Right ventricle myocardium inferior (tissue), 1 donor: ENCODE data around the gene NCKIPSD. TPM values are rescaled to one million over a fixed set of nuclear protein-coding genes. Genes with fewer than 3 reads are reported as not detected.
A peak's percentile ranks its signal among the peaks of the same experiment; 100 is the strongest.

ENCODE experiments used
- ATAC-seq: fragments of 200-7000 bp; cut with Tn5 transposase; one replicate; pipeline ENCODE4 v1.9.1; 2020; ENCODE audit warnings: mild to moderate bottlenecking, moderate library complexity
- DNase-seq: peaks from one replicate; pipeline ENCODE4 v3.0.0; 2021; ENCODE audit errors: missing footprints
- intact Hi-C: fragments of 100-400 bp; cut with DNase I; formaldehyde crosslinking; loops from one replicate; pipeline ENCODE4 v1.11.0; 2022
- total RNA-seq: library from RNA; stranded (reverse); fragmentation: NEBNext Ultra II Directional; extraction: Animal tissue kit (Norgen Biotek cat#: 25700); gene quantifications from one replicate; pipeline ENCODE4 v1.2.1, GENCODE V29; 2021
- donor health status: DM: no; HTN: yes; CAD: no; lungs with severe emphysema.

Gene NCKIPSD
- total RNA-seq, 1 donor from 2014 or later: 15.4 TPM

GRCh38 chr3:48656841-48657281 lies 28.9 kb downstream of the NCKIPSD start:
- intact Hi-C loops: loop anchor here (1.0 kb wide), 1 partner anchor 22 kb away; the partner anchor contains the start of gene SLC26A6
- ATAC-seq (no peak), DNase-seq (no peak)

GRCh38 chr3:48656061-48656840 lies 29.5 kb downstream of the NCKIPSD start:
- ATAC-seq (peak; percentile 94), DNase-seq (peak; percentile 91)
- intact Hi-C loops: loop anchor here (1.0 kb wide), 1 partner anchor 21 kb away; the partner anchor contains the start of gene SLC26A6

DNA sequence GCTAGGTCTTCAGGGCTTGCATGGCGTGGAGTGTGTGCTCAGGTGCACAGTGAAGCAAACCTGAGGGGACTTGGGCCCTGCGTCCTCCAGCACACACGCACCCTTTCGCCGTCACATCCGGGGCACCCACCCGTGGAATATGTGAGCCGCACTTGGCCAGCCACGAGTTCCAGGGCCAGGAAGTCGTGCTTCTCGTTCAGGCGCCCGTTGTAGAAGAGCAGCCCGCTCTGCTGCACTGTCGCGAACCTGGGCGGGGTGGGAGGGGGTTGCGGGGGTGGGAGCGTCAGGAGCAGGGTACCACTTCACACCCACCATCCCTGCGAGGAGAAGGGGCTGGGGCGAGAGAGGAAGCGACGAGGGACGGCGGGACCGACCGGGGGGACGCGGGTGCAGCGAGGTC lies 30.1 kb downstream of the NCKIPSD start:
- ATAC-seq: no peak
- DNase-seq: no peak
- intact Hi-C loops: loop anchor here (1.0 kb wide), 1 partner anchor 20 kb away; the partner anchor contains the start of gene SLC26A6

- intact Hi-C loops: no loop called here
- ATAC-seq: no peak
- no peak for DNase-seq
These were observed 30.7 kb downstream of the NCKIPSD start for GRCh38 chr3:48655063-48655462.

GRCh38 chr3:48652923-48653715 lies 32.6 kb downstream of the NCKIPSD start:
- ATAC-seq: no peak
- intact Hi-C loops: no loop called here
- no peak for DNase-seq

- intact Hi-C loops: no loop called here
- no peak for DNase-seq
- no peak for ATAC-seq
These were observed 33.9 kb downstream of the NCKIPSD start for GRCh38 chr3:48651771-48652170.

GRCh38 chr3:48650723-48651122 lies 35.0 kb downstream of the NCKIPSD start:
- intact Hi-C loops: no loop called here
- ATAC-seq (no peak), DNase-seq (no peak)

DNA sequence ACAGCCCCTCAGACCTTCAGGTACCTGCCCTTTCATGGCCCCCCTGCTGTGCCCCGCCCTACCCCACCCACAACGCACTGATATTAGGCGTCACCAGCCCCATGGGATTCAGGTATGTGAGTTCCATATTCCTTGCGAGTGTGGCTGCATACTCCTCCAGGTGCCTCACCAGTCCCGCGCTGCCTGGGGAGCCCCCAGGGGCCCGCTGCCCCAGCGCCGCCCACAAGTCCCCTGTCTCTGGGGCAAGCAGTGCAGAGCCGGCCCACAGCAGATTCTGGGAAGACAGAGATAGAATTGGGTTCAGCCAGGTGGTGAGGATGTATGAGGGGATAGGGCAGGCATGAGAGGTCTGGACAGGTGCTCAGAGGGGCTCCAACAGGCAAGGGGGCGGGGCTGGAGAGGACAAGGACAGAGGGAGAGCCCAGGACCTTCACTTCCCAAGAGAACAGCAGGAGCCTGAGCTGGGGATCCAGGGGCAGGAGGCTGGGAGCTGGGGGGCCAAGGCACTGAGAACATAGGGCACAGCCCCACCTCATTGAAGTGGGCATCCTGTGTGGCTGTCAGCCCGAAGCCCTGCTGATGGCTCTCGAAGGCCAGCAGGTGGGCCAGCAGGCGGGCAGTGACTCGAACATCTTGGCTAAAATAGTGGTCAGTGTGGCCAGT lies 37.4 kb downstream of the NCKIPSD start:
- ATAC-seq (no peak), DNase-seq (no peak)
- intact Hi-C loops: no loop called here

- DNase-seq (no peak), ATAC-seq (no peak)
- intact Hi-C loops: no loop called here
These were observed 38.0 kb downstream of the NCKIPSD start for GRCh38 chr3:48647714-48648113.

DNA sequence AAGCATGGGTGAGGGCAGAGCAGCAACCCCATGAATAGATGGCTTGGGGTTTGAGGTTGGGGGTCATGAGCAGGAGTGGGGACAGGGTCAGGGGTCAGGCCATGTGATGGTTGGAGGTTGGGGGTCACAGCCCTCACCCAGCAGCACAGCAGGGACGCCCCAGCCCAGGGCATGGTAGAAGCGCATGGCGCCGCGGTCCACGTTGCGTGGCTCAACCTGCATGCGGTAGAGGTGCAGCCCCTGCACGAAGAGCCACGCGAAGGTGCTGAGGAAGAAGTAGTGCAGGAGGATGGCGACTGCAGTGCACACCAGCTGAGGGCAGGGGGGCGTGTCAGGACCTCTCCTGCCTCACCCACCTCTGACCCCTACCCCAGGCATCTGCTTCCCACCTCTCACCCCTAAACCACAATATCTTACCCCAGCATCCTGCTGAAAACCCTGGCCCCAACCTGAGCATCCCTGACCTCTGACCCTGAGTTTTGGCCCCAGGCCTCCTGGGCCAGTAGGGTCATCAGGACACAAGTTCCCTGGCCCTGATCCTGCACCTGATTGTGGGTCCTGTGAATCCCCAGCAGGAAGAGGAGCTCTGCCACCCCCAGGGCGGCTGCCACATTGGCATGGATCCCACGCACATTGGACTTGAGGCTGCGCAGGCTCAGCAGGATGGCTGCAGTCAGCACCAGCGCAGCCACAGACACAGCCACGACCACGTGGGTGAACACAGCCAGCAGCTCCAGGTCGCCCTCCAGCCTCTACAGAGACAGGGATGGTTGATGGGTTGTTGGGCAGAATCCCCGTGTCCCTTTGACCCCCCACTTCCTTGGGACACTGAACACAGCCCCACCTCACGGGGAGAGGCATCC lies 40.6 kb downstream of the NCKIPSD start:
- intact Hi-C loops: no loop called here
- DNase-seq (peak; percentile 55), ATAC-seq (no peak)

GRCh38 chr3:48642605-48643004 lies 43.1 kb downstream of the NCKIPSD start:
- ATAC-seq: no peak
- intact Hi-C loops: no loop called here
- DNase-seq: no peak

DNA sequence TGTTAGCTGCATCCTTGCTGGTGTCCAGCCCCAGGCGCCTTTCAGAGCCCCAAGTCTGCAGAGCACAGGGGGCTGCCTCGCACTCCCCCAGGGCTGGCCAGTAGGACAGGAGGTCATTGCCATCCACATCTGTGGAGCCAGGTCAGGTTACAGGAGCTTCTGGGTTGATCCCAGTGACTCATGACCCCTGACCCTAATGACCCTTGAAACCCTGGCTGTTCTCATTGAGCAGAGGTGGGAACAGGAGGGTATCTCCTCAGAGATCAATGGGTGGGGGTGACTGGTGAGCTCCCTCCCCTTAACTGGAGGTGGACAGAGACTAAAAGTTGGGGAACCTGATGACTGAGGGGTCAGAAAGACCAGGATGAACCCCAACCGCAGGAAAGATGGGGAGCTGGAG lies 44.3 kb downstream of the NCKIPSD start:
- DNase-seq (no peak), ATAC-seq (no peak)
- intact Hi-C loops: no loop called here

- intact Hi-C loops: no loop called here
- no peak for DNase-seq
- ATAC-seq: no peak
These were observed 45.6 kb downstream of the NCKIPSD start for GRCh38 chr3:48639944-48640606.

DNA sequence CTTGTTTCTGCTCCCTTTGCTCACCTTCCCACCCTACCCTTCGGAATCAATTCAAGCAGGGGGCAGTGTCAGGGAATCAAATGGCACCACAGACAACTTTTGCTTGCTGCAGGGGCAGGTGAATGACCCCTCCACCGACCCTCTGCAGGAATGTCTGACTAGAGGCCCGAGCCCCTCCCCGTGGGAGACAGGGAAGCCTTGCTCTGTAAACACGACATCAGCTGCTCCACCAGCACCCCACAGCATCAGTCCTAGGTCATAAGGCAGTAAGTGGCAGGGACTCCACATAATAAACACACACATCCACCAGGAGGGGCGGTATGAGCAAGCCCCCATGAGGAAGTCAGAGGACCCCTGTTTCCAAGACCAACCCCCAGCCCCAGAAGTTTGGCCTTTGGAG lies 48.4 kb downstream of the NCKIPSD start:
- peak; percentile 58 for DNase-seq
- intact Hi-C loops: no loop called here
- no peak for ATAC-seq

DNA sequence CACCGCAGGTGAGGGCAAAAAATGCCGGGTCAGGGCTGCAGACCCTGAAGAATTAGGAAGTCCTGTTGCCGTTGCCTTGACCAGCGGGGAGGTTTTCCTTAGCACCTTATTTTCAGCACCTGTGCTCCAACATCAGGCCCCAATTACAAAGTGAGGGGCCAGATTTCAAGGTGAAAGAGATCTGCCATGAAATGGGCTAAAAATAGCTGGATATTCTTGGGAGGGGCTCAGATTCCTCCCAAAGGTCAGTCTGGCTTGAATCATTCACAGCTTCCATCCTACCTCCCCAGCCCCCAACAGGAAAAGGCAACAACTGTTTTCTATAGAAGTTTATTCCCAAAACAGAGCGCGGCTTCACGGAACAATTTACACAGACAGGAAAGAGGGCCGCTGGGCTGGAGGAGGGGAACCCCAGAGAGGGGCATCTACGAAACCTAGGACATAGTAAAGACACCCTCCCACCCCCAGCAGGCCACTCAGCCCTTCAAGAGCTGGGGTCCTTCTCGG lies 49.5 kb downstream of the NCKIPSD start:
- intact Hi-C loops: no loop called here
- ATAC-seq (no peak), DNase-seq (no peak)

DNA sequence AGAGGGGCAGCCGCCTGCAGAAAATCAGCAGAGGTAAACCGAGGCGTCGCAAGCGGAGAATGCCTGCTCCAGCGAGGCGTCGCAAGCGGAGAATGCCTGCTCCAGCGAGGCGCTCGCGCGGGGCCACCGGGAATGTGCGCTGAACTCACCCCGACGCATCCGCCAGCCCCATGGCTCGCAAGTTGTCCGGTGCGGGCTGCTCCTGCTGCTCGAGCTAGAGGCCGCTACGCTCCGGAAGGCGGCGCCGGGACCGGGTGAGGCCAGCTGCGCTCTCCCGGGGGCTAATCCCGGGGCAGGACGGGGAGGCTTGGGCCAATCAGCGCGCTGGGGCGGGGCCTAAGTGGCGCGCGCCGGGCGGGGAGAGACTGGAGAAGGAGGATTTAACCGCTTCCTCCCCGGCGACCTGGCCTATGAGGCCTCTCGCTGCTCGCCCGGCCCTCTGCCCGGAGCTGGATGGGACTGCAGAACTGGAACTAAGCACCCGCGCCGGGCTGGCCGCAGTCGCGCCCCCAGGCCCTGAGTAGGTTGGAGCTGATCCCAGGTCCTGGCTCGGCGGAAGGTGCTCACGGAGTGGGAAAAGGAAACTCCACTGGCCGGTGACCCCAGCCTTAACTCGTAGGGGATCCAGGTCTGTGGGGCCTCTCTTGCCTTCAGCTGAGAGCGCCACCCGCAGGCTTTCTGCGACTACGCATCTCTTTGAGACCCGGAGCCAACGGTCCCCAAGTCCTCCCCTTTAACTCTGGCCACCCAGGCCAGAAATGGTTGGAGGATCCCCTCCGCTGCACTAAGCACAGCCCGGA lies 50.3 kb downstream of the NCKIPSD start, which contains the start of gene SLC26A6:
Gene SLC26A6 (minus strand): TSS at position 240 of the 800 bp plus-strand sequence. CDS start 68 bp downstream, at position 172.
- ATAC-seq (peak; percentile 99), DNase-seq (peak; percentile 99)
- intact Hi-C loops: loop anchor here (1.0 to 2.0 kb wide), 4 partner anchors 21 to 79 kb away; partner anchors contain the start of genes NCKIPSD, PFKFB4 and UQCRC1
